ENCODE data around the gene SRPK2. TPM values are rescaled to one million over a fixed set of nuclear protein-coding genes. Genes with fewer than 3 reads are reported as not detected.
"Not testable (repeated sequence)": the region's sequence is repeated elsewhere in the genome, so short reads cannot be mapped to it uniquely, and the experiment has no call there.

Gene SRPK2
- total and polyA plus RNA-seq, 2 donors, result 23.0 to 45.6 TPM

DNA sequence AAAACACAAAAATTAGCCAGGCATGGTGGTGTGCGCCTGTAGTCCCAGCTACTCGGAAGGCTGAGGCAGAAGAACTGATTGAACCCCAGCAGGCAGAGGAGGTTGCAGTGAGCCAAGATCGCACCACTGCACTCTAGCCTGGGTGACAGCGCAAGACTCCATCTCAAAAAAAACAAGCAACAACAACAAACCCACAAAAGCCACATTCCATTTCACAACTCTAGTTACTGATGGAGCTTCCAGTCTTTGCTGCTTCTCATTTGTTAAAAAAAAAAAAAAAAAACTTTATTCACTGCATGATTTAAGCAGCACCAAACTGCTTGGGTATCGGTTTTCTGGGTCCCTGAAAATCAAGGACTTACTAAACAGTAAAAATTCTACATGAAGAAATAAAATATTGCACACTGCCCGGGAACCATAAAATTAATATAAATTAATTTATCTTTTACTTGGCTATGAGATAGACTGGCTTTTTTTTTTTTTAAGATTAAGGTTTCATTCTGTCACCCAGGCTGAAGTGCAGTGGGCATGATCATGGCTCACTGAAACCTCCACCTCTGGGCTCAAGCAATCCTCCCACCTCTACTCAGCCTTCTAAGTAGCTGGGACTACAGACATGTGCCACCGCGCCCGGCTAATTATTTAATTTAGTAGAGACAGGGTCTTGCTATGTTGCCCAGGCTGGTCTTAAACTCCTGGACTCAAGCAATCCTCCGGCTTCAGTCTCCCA, 42.0 kb downstream of the SRPK2 start:
- Histone ChIP-seq H3K4me3 (ENCODE audit: low read length in 2 of 2) (no peak overlapping the region), H3K9me3 (ENCODE audit: control insufficient read depth in 2 of 2, insufficient read depth in 1 of 2, low read length in 1 of 2) (no peaks in the 10 kb centered on the region), H3K36me3 (ENCODE audit: control insufficient read depth in 2 of 2, insufficient read depth in 2 of 2, low read length in 1 of 2) (no peaks in the 10 kb centered on the region), H3K27me3 (ENCODE audit: control insufficient read depth in 2 of 2, insufficient read depth in 1 of 2, low read length in 1 of 2) (no peaks in the 10 kb centered on the region), H3K27ac (ENCODE audit: low read depth in 1 of 2, low read length in 1 of 2) (no peak overlapping the region), H3K4me1 (ENCODE audit: control insufficient read depth in 2 of 2, insufficient read depth in 2 of 2, low read length in 2 of 2) (peaks cover 17 to 30% of the 10 kb centered on the region in 2 donors)
- 88% methylated on average over 10 of the region's 10 CpGs for WGBS
- DNase-seq (ENCODE audit: low read depth in 6 of 9, low spot score in 9 of 9), result peak in 3 of 9 donors; percentile 18 to 62 (median 21)

DNA sequence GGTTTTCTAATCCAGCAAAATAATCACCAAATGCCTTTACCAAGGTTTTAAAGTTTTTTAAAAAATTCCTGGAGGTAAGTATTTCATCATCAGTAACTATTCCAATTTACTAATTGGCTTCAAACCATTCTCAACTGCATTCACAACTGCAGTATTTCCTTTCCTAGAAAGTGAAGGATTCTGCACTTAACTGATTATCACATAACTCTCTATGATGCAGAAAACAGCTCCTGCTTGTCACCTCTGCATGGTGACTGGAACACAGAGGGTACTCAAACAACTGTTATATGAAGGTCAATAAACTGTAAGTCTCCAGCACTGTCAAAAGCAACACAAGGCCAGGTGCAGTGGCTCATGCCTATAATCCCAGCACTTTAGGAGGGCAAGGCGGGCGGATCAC, 42.6 kb downstream of the SRPK2 start:
- Histone ChIP-seq H3K4me3 (ENCODE audit: low read length in 2 of 2) (no peak overlapping the region), H3K9me3 (ENCODE audit: control insufficient read depth in 2 of 2, insufficient read depth in 1 of 2, low read length in 1 of 2) (no peaks in the 10 kb centered on the region), H3K27me3 (ENCODE audit: control insufficient read depth in 2 of 2, insufficient read depth in 1 of 2, low read length in 1 of 2) (no peaks in the 10 kb centered on the region), H3K27ac (ENCODE audit: low read depth in 1 of 2, low read length in 1 of 2) (peak overlapping the region in 1 of 2 donors; percentile 46), H3K36me3 (ENCODE audit: control insufficient read depth in 2 of 2, insufficient read depth in 2 of 2, low read length in 1 of 2) (no peaks in the 10 kb centered on the region), H3K4me1 (ENCODE audit: control insufficient read depth in 2 of 2, insufficient read depth in 2 of 2, low read length in 2 of 2) (peaks cover 14 to 25% of the 10 kb centered on the region in 2 donors)
- DNase-seq (ENCODE audit: low read depth in 6 of 9, low spot score in 9 of 9), result no peak
- WGBS, result 97% methylated on average over 2 of the region's 2 CpGs

DNA sequence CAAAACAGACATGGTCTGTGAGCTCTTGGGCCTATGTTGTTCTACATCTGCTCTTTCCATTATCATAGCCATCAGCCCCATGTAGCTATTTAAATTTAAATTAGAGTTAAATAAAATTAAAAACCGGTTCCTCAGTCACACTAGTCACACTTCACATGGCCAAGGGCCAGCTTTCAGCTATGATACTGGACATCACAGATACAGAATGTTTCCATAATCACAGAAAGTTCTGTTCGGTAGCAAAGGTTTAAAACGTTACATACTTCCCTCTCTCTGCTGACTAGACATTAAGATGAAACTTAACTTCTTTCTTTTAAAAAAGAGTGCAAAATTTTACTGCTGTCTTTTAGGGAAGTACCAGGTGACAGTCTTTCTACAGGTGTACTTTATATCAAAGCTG, 43.0 kb downstream of the SRPK2 start:
- peaks cover 10 to 21% of the 10 kb centered on the region in 2 donors for H3K4me1 ChIP-seq (ENCODE audit: control insufficient read depth in 2 of 2, insufficient read depth in 2 of 2, low read length in 2 of 2)
- H3K36me3 ChIP-seq (ENCODE audit: control insufficient read depth in 2 of 2, insufficient read depth in 2 of 2, low read length in 1 of 2), result no peaks in the 10 kb centered on the region
- peak overlapping the region in 1 of 2 donors; percentile 46 for H3K27ac ChIP-seq (ENCODE audit: low read depth in 1 of 2, low read length in 1 of 2)
- H3K27me3 ChIP-seq (ENCODE audit: control insufficient read depth in 2 of 2, insufficient read depth in 1 of 2, low read length in 1 of 2), result no peaks in the 10 kb centered on the region
- no peaks in the 10 kb centered on the region for H3K9me3 ChIP-seq (ENCODE audit: control insufficient read depth in 2 of 2, insufficient read depth in 1 of 2, low read length in 1 of 2)
- no peak for DNase-seq (ENCODE audit: low read depth in 6 of 9, low spot score in 9 of 9)
- no peak overlapping the region for H3K4me3 ChIP-seq (ENCODE audit: low read length in 2 of 2)
- WGBS, result 20% methylated on average over 3 of the region's 3 CpGs

DNA sequence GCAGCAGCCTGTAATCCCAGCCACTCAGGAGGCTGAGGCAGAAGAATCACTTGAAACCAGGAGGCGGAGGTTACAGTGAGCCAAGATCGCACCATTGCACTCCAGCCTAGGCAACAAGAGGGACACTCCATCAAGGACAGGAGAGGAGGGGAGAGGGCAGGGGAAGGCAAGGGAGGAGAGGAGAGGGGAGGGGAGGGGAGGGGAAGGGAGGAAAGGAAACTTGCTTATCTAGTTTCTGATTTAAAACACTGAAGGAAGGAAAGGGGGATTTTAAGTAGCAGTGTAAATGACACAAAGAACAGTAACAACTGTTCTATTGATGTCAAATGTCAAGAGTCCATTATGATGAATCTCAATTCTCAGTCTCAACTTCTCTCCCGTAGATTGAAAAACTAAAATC, 43.7 kb downstream of the SRPK2 start:
- H3K4me1 ChIP-seq (ENCODE audit: control insufficient read depth in 2 of 2, insufficient read depth in 2 of 2, low read length in 2 of 2), result peaks cover 10 to 18% of the 10 kb centered on the region in 2 donors
- H3K27ac ChIP-seq (ENCODE audit: low read depth in 1 of 2, low read length in 1 of 2), result no peak overlapping the region
- no peak for DNase-seq (ENCODE audit: low read depth in 6 of 9, low spot score in 9 of 9)
- no peaks in the 10 kb centered on the region for H3K27me3 ChIP-seq (ENCODE audit: control insufficient read depth in 2 of 2, insufficient read depth in 1 of 2, low read length in 1 of 2)
- H3K36me3 ChIP-seq (ENCODE audit: control insufficient read depth in 2 of 2, insufficient read depth in 2 of 2, low read length in 1 of 2), result no peaks in the 10 kb centered on the region
- 97% methylated on average over 3 of the region's 3 CpGs for WGBS
- no peak overlapping the region for H3K4me3 ChIP-seq (ENCODE audit: low read length in 2 of 2)
- no peaks in the 10 kb centered on the region for H3K9me3 ChIP-seq (ENCODE audit: control insufficient read depth in 2 of 2, insufficient read depth in 1 of 2, low read length in 1 of 2)

DNA sequence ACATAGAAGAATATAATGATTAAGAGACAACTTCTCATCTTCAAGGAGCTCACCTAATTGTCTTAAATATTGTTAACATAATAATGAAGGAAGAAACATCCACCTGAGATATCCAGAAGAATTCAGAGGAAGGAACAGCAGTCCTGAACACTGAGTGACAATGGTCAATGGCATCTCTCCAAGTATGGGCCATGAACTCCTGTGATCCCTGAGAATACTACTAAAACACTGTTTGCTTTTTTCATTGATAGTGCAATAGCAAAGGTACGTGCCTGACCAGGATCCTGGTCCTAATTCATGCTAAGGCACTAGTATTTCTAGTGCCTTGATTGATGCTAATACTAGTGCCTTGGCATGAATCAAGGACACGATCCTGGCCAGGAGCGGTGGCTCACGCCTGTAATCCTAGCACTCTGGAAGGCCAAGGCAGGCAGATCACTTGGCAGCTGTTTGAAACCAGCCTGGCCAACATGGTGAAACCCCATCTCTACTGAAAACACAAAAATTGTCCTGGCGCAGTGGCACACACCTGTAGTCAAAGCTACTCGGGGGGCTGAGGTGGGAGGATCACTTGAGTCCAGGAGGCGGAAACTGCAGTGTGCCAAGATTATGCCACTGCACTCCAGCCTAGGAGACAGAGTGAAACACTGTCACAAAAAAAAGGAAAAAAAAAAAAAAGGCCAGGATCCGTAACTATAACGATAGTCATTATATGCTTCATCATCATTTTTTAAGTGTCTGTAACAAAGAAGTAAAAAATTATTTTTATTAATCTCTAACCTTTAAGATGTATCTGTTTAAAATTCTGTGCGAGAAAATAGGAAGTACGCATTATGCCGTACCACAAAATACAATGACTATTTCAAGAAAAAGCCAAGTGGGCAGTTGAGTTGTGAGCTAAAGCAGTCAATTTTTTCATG, 49.1 kb downstream of the SRPK2 start:
- DNase-seq (ENCODE audit: low read depth in 6 of 9, low spot score in 9 of 9), result no peak
- 97% methylated on average over 12 of the region's 12 CpGs for WGBS
- Histone ChIP-seq H3K9me3 (ENCODE audit: control insufficient read depth in 2 of 2, insufficient read depth in 1 of 2, low read length in 1 of 2) (no peaks in the 10 kb centered on the region), H3K4me1 (ENCODE audit: control insufficient read depth in 2 of 2, insufficient read depth in 2 of 2, low read length in 2 of 2) (peaks cover 0 to under 1% of the 10 kb centered on the region in 2 donors), H3K27ac (ENCODE audit: low read depth in 1 of 2, low read length in 1 of 2) (no peak overlapping the region), H3K4me3 (ENCODE audit: low read length in 2 of 2) (no peak overlapping the region), H3K36me3 (ENCODE audit: control insufficient read depth in 2 of 2, insufficient read depth in 2 of 2, low read length in 1 of 2) (no peaks in the 10 kb centered on the region), H3K27me3 (ENCODE audit: control insufficient read depth in 2 of 2, insufficient read depth in 1 of 2, low read length in 1 of 2) (no peaks in the 10 kb centered on the region)

DNA sequence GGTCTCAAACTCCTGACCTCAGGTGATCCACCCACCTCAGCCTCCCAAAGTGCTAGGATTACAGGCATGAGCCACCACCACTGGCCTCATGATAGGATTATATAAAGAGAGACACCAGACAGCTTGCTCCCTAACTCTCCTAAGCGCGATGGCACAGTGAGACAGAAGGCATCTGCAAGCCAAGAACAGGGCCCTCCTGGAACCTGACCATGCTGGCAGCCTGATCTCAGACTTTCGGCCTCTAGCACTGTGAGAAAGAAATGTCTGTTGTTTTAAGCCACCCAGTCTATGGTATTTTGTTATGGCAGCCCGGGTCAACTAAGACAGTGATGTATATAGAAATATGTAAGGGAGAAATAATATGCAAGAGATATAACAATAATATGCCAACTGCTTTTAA, 51.2 kb downstream of the SRPK2 start:
- H3K27ac ChIP-seq (ENCODE audit: low read depth in 1 of 2, low read length in 1 of 2), result no peak overlapping the region
- no peaks in the 10 kb centered on the region for H3K27me3 ChIP-seq (ENCODE audit: control insufficient read depth in 2 of 2, insufficient read depth in 1 of 2, low read length in 1 of 2)
- no peak overlapping the region for H3K4me3 ChIP-seq (ENCODE audit: low read length in 2 of 2)
- 97% methylated on average over 4 of the region's 4 CpGs for WGBS
- no peaks in the 10 kb centered on the region for H3K36me3 ChIP-seq (ENCODE audit: control insufficient read depth in 2 of 2, insufficient read depth in 2 of 2, low read length in 1 of 2)
- no peaks in the 10 kb centered on the region for H3K9me3 ChIP-seq (ENCODE audit: control insufficient read depth in 2 of 2, insufficient read depth in 1 of 2, low read length in 1 of 2)
- no peaks in the 10 kb centered on the region for H3K4me1 ChIP-seq (ENCODE audit: control insufficient read depth in 2 of 2, insufficient read depth in 2 of 2, low read length in 2 of 2)
- no peak for DNase-seq (ENCODE audit: low read depth in 6 of 9, low spot score in 9 of 9)

DNA sequence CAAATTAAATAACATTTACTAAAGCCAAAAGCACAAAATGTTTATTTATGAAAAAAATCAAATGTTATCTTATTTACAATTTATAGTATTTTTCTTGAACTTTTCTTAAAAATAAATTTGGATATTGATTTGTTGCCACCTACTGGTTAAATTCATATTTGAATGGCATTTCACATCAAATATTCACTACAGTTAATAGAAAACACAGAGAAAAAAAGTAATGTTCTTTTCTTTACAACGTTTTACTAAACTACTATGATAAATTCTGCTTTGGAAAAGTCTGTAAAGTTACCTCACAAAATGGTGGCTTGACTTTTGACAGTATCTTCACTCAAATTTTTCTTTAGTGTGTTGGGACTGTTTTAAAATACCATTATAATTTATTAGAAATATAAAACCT, 52.7 kb downstream of the SRPK2 start:
- H3K27ac ChIP-seq (ENCODE audit: low read depth in 1 of 2, low read length in 1 of 2), result no peak overlapping the region
- no peak overlapping the region for H3K4me3 ChIP-seq (ENCODE audit: low read length in 2 of 2)
- no peaks in the 10 kb centered on the region for H3K9me3 ChIP-seq (ENCODE audit: control insufficient read depth in 2 of 2, insufficient read depth in 1 of 2, low read length in 1 of 2)
- H3K36me3 ChIP-seq (ENCODE audit: control insufficient read depth in 2 of 2, insufficient read depth in 2 of 2, low read length in 1 of 2), result no peaks in the 10 kb centered on the region
- WGBS, result 29% methylated on average over 1 of the region's 1 CpG
- H3K27me3 ChIP-seq (ENCODE audit: control insufficient read depth in 2 of 2, insufficient read depth in 1 of 2, low read length in 1 of 2), result no peaks in the 10 kb centered on the region
- no peaks in the 10 kb centered on the region for H3K4me1 ChIP-seq (ENCODE audit: control insufficient read depth in 2 of 2, insufficient read depth in 2 of 2, low read length in 2 of 2)
- peak in 2 of 9 donors; percentile 21 to 61 for DNase-seq (ENCODE audit: low read depth in 6 of 9, low spot score in 9 of 9)

DNA sequence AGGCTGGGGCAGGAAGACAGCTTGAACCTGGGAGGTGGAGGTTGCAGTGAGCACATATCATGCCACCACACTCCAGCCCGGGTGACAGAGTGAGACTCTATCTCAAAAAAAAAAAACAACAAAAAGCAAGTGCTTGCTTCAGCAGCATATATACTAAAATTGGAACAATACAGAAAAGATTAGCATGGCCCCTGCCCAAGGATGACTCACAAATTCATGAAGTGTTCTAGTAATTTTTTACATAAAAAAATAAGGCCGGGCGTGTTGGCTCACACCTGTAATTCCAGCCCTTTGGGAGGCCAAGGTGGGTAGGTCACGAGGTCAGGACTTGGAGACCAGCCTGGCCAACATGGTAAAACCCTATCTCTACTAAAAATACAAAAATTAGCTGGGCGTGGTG, 56.1 kb downstream of the SRPK2 start:
- not testable (repeated sequence) for H3K27ac ChIP-seq (ENCODE audit: low read depth in 1 of 2, low read length in 1 of 2); H3K4me1 ChIP-seq (ENCODE audit: control insufficient read depth in 2 of 2, insufficient read depth in 2 of 2, low read length in 2 of 2); H3K36me3 ChIP-seq (ENCODE audit: control insufficient read depth in 2 of 2, insufficient read depth in 2 of 2, low read length in 1 of 2)

DNA sequence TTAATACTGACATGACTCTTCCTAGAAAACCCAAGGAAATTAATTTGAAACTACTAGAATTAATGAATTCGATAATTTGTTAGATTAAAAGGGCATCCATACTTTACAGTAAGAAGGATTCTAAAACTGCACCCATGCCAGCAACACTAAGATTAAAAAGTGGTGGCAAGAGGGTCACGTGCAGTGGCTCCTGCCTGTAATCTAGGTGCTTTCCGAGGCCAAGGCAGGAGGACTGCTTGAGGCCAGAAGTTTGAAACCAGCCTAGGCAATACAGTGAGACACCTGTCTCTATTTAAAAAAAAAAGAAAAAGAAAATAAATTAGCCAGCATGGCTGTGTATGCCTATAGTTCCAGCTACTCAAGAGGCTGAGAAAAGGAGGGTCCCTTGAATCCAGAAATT, 58.2 kb downstream of the SRPK2 start:
- Histone ChIP-seq H3K9me3 (ENCODE audit: control insufficient read depth in 2 of 2, insufficient read depth in 1 of 2, low read length in 1 of 2) (no peaks in the 10 kb centered on the region), H3K4me1 (ENCODE audit: control insufficient read depth in 2 of 2, insufficient read depth in 2 of 2, low read length in 2 of 2) (peaks cover 0 to 4% of the 10 kb centered on the region in 2 donors), H3K36me3 (ENCODE audit: control insufficient read depth in 2 of 2, insufficient read depth in 2 of 2, low read length in 1 of 2) (no peaks in the 10 kb centered on the region), H3K27ac (ENCODE audit: low read depth in 1 of 2, low read length in 1 of 2) (no peak overlapping the region), H3K4me3 (ENCODE audit: low read length in 2 of 2) (no peak overlapping the region), H3K27me3 (ENCODE audit: control insufficient read depth in 2 of 2, insufficient read depth in 1 of 2, low read length in 1 of 2) (no peaks in the 10 kb centered on the region)
- DNase-seq (ENCODE audit: low read depth in 6 of 9, low spot score in 9 of 9), result no peak
- WGBS, result 96% methylated on average over 3 of the region's 3 CpGs

More for the DNA sequence above, 56.1 kb downstream of the SRPK2 start:
- 87% methylated on average over 5 of the region's 5 CpGs for WGBS
- not testable (repeated sequence) for DNase-seq (ENCODE audit: low read depth in 6 of 9, low spot score in 9 of 9); H3K9me3 ChIP-seq (ENCODE audit: control insufficient read depth in 2 of 2, insufficient read depth in 1 of 2, low read length in 1 of 2); H3K4me3 ChIP-seq (ENCODE audit: low read length in 2 of 2); H3K27me3 ChIP-seq (ENCODE audit: control insufficient read depth in 2 of 2, insufficient read depth in 1 of 2, low read length in 1 of 2)

Measured in thymus (tissue), 11 donors.